GM19468 (cell line): ENCODE results near the gene GNB1.

Source experiments
- ATAC-seq: cut with Tn5 transposase; IDR thresholded peaks from one replicate; pipeline ENCODE4 v1.9.1; 2021; ENCODE audit warnings: mild to moderate bottlenecking, moderate library complexity, moderate number of reproducible peaks; ENCODE audit not compliant: unreplicated experiment; ENCODE audit errors: extremely low read depth

Gene GNB1

GRCh38 chr1:1832820-1833219 is 58.1 kb downstream of the GNB1 start:
- ATAC-seq: no peak

DNA sequence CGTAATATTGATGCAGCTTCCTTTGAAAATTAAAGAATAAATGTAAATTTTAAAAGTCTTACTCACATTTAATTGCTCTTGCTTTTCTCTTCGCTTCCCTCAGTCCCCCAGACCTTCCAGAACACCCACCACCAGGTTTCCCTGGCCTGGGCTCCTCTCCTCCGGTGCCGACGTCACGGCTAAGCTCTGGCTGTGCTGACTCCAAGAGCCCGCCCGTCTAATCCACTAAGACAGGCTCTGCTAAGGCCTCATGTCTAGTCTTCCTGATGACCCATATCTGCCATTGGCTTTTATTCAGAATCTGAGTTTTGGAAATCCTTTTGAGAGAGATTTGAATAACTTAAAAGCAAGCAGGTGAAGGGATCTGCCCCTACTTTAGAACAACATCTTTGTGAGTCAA is 58.7 kb downstream of the GNB1 start:
- ATAC-seq: no peak

DNA sequence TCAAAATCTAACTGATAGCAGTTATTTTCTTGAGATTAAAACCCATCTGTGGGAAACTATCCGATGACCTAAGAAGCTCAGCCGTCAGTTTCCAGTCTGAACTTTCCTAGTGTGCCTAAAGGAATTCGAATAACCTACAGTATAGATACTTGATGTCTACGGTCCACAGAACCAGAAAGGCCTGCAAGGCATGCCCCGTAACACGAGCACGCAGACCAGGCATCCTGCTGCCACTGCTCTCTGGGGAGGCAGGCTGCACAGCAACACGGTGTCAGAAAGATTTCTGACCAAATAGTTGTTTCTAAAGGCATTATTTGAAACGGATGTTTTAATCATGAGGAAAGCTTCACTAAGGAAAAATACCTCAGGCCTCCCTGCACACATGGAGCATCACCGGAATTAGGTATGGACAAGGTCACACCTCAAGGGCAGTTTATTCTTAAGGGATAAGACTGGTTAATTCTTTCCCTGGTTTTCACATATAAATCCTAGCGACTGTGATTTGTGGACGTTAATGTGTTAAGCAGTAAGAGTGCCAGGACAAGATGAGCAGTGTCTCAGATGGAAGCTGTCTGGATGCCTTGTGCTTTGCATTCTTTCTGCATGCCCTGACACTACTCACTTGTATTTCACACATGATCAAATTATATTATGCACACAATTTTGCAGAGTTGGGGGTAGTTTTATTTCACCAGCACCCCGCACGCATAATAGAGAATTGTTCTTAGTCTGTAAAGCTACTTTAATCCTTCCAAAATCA is 63.6 kb downstream of the GNB1 start:
- ATAC-seq: no peak

- ATAC-seq: no peak
Observed at GRCh38 chr1:1826356-1827088, 64.4 kb downstream of the GNB1 start.

GRCh38 chr1:1825217-1825616 is 65.7 kb downstream of the GNB1 start:
- ATAC-seq: no peak

DNA sequence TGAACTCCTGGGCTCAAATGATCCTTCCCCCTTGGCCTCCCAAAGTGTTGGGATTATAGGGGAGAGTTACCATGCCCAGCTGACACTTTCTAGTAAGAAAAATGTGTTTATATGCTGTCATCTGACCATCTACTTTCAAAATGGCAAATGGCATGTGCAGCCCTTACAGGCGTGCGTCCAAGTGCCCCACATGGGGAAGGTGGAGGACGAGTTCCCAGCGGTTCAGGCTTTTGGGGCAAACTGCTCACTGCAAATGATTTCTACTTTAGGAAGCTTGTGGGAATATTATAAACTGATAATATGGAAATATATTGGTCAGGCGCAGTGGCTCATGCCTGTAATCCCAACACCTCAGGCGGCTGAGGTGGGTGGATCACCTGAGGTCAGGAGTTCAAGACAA is 71.1 kb downstream of the GNB1 start:
- ATAC-seq: no peak

DNA sequence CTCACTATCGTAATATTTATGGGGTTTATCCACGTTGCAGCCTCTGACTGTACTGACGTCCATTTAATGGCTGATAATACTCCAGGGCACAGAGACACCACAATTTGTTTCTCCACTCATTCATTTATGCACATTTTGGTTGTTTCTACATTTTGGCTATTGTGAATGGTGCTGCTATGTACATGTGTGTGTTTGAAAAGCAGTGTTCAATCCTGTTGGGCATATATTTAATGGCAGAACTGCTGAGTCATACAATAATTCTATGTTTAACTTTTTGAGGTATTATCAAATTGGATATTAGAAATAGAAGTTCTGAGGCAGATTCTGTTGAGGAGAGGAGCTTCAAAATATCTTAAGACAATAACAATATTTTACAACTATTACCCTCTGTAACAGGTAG is 73.7 kb downstream of the GNB1 start:
- no peak for ATAC-seq

- ATAC-seq: no peak
Observed at GRCh38 chr1:1815606-1816281, 75.1 kb downstream of the GNB1 start.

- ATAC-seq: no peak
Observed at GRCh38 chr1:1809489-1809888, 81.4 kb downstream of the GNB1 start.

- ATAC-seq: no peak
Observed at GRCh38 chr1:1808206-1808605, 82.7 kb downstream of the GNB1 start.

DNA sequence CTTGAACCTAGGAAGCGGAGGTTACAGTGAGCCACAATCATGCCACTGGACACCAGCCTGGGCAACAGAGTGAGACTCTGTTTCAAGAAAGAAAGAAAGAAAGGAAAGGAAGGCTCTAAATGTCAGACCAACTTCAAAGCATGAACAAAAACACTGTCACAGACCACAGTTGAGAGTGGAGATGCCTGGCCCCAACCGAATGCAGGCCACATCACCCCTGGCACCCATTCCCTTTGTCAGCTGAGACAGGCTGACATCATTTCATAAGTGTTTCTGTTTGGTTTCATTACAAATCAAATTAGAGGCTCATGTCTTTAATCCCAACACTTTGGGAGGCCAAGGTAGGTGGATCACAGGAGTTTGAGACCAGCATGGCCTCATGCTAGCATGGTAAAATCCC is 84.0 kb downstream of the GNB1 start:
- ATAC-seq: no peak

GRCh38 chr1:1804301-1804700 is 86.6 kb downstream of the GNB1 start:
- ATAC-seq: no peak

GRCh38 chr1:1802871-1803270 is 88.0 kb downstream of the GNB1 start:
- ATAC-seq: no peak

DNA sequence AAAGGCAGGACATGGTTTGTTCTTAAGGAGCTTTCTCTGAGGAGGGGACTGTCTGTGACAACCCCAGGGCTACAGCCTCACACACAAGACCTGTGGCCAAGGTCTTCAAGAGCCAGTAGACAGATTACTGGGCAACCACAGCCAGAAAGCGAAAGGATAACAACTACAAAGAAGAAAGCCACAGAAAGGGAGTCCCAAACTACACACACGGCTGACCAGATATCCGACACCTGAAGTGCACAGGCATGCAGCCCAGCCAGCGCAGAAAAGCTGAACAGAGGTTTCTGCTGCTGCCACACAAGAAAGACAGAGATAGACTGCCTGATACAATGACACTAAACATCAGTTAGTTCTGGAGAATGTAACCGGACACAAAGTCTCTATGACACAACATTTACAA is 91.2 kb downstream of the GNB1 start:
- ATAC-seq: peak; percentile 35

- ATAC-seq: no peak
Observed at GRCh38 chr1:1797731-1798341, 93.1 kb downstream of the GNB1 start.

DNA sequence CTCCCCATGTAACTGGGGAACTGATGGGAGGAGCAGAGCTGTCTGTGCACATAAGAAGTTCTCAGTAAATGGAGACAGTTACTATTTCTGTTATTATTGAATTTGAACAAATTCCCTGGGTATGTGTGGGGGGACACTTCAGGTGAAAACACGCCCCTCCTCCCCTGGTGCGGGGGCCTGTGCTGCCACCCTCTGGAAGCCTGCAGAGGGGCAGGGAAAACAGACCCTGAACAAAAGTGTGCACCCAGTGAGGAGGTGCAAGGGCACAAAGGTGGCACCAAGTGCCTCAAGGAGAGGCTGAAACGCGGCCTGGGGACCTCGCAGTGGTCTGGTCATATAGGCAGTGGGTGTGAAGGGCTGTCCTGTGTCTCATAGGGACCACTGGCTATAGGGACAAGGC is 94.4 kb downstream of the GNB1 start:
- ATAC-seq: no peak

DNA sequence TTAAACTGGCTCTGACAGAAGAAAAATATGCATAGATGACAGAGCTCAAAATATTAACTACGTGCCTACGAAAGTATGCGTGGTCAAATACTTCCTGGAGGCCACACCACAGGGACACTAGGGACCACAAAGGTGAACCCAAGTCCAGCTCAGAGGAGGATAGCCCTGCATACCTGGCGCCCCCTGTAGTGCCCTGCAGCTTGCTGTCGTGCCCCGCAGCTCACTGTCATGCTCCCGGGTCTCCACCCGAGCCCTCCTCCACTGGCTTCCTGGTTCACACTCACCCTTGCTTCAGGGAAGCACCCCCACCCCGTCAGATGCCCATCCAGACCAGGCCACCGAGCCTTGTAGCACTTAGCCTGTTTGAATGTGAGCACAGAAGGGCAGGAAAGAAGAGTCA is 95.9 kb downstream of the GNB1 start:
- no peak for ATAC-seq

DNA sequence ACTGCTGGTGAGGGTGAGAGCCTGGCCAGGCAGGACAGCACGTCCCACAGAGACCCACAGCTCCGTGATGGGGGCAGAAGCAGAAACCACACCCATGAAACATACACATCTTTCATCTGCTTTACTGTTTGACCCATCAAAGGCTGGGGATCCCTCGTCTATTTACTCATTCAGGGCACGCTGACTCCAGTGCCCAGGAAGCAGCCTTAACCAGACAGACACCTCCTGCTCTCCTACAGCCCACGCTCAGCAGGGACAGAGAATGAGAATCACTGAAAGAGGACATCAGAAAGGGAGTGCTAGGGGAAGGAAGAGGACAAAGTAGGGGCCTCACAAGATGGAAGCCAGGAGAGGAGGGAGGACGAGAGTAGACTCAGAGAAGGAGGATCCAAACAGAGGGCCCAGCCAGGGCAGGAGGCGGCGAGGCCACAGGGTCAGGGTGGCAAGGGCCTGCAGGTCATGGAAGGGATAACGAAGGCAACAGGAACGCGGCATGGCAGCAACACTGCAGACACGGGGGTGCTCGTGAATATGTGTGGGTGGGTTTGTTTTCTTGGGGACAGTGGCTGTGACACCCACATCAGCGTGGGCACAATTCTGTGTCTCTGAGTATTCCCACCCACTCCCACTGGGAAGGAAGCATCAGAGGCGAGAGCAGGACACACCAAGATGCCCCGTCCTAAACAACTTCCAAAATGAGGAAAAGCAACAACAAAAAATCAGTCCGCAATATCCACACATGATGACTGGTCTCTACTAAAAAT is 97.2 kb downstream of the GNB1 start:
- no peak for ATAC-seq

- no peak for ATAC-seq
Observed at GRCh38 chr1:1788646-1789431, 102.0 kb downstream of the GNB1 start.
